Measurements from ENCODE around the gene PRCC. TPM values are rescaled to one million over a fixed set of nuclear protein-coding genes. Genes with fewer than 3 reads are reported as not detected.

Gene PRCC
- total RNA-seq, 1 experiment from 2014 or later = 131 TPM

DNA sequence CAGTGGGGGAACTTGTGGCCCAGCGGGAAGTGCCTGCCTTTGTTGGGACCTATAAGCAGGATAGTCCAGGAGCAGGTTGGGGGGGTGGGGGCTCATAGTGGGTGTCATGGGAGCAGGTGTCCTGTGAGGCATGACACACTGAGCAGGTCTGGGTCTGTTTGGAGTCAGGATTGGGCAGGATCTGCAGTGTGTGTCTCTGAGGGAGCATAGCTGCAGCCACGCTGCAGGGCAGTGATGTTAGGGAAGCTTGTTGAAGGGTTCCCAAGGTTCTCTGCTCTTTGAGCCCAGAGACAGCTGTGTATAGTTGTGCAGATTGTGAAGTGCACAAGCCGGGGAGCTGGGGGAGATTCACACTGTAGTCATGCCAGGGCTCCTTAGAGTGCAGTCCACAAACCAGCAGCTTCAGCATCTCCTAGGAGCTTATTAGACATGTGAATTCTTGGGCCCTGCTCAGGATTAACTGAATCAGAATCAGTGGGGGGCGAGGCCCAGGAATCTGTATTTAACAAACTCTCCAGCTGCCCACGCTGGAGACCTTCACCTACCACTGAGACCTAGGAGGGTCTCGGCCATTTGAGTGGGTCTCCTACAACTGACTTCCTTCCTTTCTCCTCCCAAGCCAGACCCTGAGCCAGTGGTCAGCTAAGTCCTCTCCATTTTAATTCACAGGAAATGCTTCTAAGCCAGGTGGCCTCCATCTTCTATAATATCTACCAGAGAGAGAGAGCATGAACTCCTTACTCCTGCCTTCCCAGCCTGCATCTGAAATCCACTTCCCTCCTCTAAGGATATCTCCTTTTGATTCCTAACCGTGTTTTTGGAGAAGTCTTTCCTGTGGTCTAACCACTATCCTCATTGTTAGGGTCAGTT lies 80.5 kb downstream of the PRCC start:
- DNase-seq (ENCODE audit: unreplicated experiment) = no peak
- TF ChIP-seq, protein P1, sequence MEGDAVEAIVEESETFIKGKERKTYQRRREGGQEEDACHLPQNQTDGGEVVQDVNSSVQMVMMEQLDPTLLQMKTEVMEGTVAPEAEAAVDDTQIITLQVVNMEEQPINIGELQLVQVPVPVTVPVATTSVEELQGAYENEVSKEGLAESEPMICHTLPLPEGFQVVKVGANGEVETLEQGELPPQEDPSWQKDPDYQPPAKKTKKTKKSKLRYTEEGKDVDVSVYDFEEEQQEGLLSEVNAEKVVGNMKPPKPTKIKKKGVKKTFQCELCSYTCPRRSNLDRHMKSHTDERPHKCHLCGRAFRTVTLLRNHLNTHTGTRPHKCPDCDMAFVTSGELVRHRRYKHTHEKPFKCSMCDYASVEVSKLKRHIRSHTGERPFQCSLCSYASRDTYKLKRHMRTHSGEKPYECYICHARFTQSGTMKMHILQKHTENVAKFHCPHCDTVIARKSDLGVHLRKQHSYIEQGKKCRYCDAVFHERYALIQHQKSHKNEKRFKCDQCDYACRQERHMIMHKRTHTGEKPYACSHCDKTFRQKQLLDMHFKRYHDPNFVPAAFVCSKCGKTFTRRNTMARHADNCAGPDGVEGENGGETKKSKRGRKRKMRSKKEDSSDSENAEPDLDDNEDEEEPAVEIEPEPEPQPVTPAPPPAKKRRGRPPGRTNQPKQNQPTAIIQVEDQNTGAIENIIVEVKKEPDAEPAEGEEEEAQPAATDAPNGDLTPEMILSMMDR (IDR thresholded peaks at IDR 0.05; ENCODE audit: unreplicated experiment) = no peak
- Mint-ChIP-seq H3K27me3 (ENCODE audit: insufficient read depth, unreplicated experiment) (peaks cover 36% of the 10 kb centered on the region), H3K36me3 (ENCODE audit: insufficient read depth, unreplicated experiment) (no peaks in the 10 kb centered on the region), H3K4me3 (ENCODE audit: unreplicated experiment) (no peak overlapping the region), H3K27ac (ENCODE audit: low read depth, unreplicated experiment) (no peak overlapping the region), H3K4me1 (ENCODE audit: insufficient read depth, unreplicated experiment) (peaks cover 9% of the 10 kb centered on the region), H3K9me3 (ENCODE audit: unreplicated experiment) (no peaks in the 10 kb centered on the region)
- POLR2A ChIA-PET = interaction anchor here (1.9 kb wide), 1 partner anchor 9 kb away, joined by 7 read pairs; no protein-coding TSS in a partner anchor
- intact Hi-C loops (cut with micrococcal nuclease) = no loop called here
- no TSS peak for BruUV-seq (replicated peaks)
- CTCF ChIA-PET = interaction anchor here (0.6 to 18.7 kb wide), 9 partner anchors 9 to 248 kb away, joined by 3 to 353 read pairs (median 4); partner anchors contain the start of genes INSRR and NTRK1

DNA sequence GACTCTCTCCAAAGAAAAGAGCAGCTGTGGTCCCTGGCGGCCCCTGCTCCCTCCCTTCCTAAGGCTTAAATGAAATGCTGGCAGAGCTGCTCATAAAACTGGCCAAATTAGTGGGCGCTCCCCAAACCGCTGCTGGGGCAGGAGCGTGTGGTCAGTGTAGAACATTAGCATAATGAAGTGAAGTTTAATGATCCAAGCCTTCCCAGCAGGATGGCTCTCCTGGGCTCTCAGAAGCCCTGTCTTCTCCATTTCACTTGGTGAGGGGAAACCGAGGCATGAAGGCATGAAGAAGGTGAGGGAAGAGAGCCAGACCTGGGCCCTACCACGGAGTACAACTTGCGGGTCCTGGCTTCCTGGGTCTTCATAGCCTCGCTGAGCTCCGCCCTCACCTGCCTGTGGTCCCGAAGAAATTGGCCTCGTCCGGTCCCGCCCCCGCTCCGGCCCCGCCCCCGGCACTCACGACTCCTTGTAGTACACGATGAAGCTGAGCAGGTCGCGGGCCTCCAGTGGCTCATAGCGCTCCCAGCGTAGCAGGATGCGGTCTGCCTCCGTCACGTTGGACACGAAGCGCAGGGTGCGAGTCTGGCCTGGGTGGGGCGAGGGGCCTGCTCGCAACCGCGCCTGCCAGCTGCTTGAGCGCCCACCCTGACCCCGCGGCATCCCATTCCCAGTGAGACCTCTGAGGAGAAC lies 81.3 kb downstream of the PRCC start:
- Mint-ChIP-seq H3K9me3 (ENCODE audit: unreplicated experiment) (no peaks in the 10 kb centered on the region), H3K4me1 (ENCODE audit: insufficient read depth, unreplicated experiment) (peaks cover 13% of the 10 kb centered on the region), H3K36me3 (ENCODE audit: insufficient read depth, unreplicated experiment) (no peaks in the 10 kb centered on the region), H3K27ac (ENCODE audit: low read depth, unreplicated experiment) (no peak overlapping the region), H3K4me3 (ENCODE audit: unreplicated experiment) (no peak overlapping the region), H3K27me3 (ENCODE audit: insufficient read depth, unreplicated experiment) (peaks cover 34% of the 10 kb centered on the region)
- TF ChIP-seq, protein P1 (IDR thresholded peaks at IDR 0.05; ENCODE audit: unreplicated experiment) = no peak
- CTCF ChIA-PET = interaction anchor here (0.6 to 18.7 kb wide), 6 partner anchors 9 to 49 kb away, joined by 3 to 353 read pairs (median 4); partner anchors contain the start of genes INSRR and NTRK1
- DNase-seq (ENCODE audit: unreplicated experiment) = no peak
- POLR2A ChIA-PET = interaction anchor here (1.9 kb wide), 1 partner anchor 8 kb away, joined by 7 read pairs; no protein-coding TSS in a partner anchor
- intact Hi-C loops (cut with micrococcal nuclease) = no loop called here
- BruUV-seq (replicated peaks) = no TSS peak

GRCh38 chr1:156849151-156849496 lies 81.8 kb downstream of the PRCC start:
- no peak for DNase-seq (ENCODE audit: unreplicated experiment)
- no peaks in the 10 kb centered on the region for H3K36me3 Mint-ChIP-seq (ENCODE audit: insufficient read depth, unreplicated experiment)
- H3K27me3 Mint-ChIP-seq (ENCODE audit: insufficient read depth, unreplicated experiment) = peaks cover 29% of the 10 kb centered on the region
- peaks cover 13% of the 10 kb centered on the region for H3K4me1 Mint-ChIP-seq (ENCODE audit: insufficient read depth, unreplicated experiment)
- POLR2A ChIA-PET = no interaction called here
- BruUV-seq (replicated peaks) = no TSS peak
- H3K4me3 Mint-ChIP-seq (ENCODE audit: unreplicated experiment) = no peak overlapping the region
- CTCF ChIA-PET = interaction anchor here (0.7 to 18.7 kb wide), 6 partner anchors 10 to 121 kb away, joined by 3 to 353 read pairs (median 4); partner anchors contain the start of genes INSRR, METTL25B and NTRK1
- intact Hi-C loops (cut with micrococcal nuclease) = no loop called here
- no peaks in the 10 kb centered on the region for H3K9me3 Mint-ChIP-seq (ENCODE audit: unreplicated experiment)
- TF ChIP-seq, protein P1 (IDR thresholded peaks at IDR 0.05; ENCODE audit: unreplicated experiment) = no peak
- H3K27ac Mint-ChIP-seq (ENCODE audit: low read depth, unreplicated experiment) = no peak overlapping the region

Other genes starting within 250 kb of the PRCC start
- 36.4 and 48.3 TPM in 2 replicates for gene IQGAP3, start 195.0 kb upstream of the PRCC start, total RNA-seq (2022)
- not detected in 2 replicates for gene TTC24, start 187.8 kb upstream of the PRCC start, total RNA-seq (2022)
- 141 and 155 TPM in 2 replicates for gene NAXE, start 175.8 kb upstream of the PRCC start, total RNA-seq (2022)
- gene GPATCH4, start 166.1 kb upstream of the PRCC start, total RNA-seq (2022) = 67.3 and 107 TPM in 2 replicates
- not detected in 2 replicates for gene HAPLN2, start 148.1 kb upstream of the PRCC start, total RNA-seq (2022)
- 0.37 TPM in 1 of 2 replicates, not detected in the other for gene BCAN, start 125.4 kb upstream of the PRCC start, total RNA-seq (2022)
- not detected in 2 replicates for gene NES, start 90.1 kb upstream of the PRCC start, total RNA-seq (2022)
- gene CRABP2, start 62.0 kb upstream of the PRCC start, total RNA-seq (2022) = 0.98 and 1.9 TPM in 2 replicates
- gene METTL25B, start 39.1 kb upstream of the PRCC start, total RNA-seq (2022) = 46.0 and 68.9 TPM in 2 replicates
- gene ISG20L2, start 38.8 kb upstream of the PRCC start, total RNA-seq (2022) = 49.9 and 57.5 TPM in 2 replicates
- gene MRPL24, start 26.4 kb upstream of the PRCC start, total RNA-seq (2022) = 233 and 261 TPM in 2 replicates
- 679 and 707 TPM in 2 replicates for gene HDGF, start 15.9 kb upstream of the PRCC start, total RNA-seq (2022)
- gene SH2D2A, start 49.3 kb downstream of the PRCC start, total RNA-seq (2022) = 19.2 and 27.9 TPM in 2 replicates
- gene INSRR, start 91.6 kb downstream of the PRCC start, total RNA-seq (2022) = not detected in 2 replicates
- 0.15 and 0.33 TPM in 2 replicates for gene NTRK1, start 93.3 kb downstream of the PRCC start, total RNA-seq (2022)
- 6.5 and 8.8 TPM in 2 replicates for gene PEAR1, start 126.2 kb downstream of the PRCC start, total RNA-seq (2022)
- gene LRRC71, start 153.1 kb downstream of the PRCC start, total RNA-seq (2022) = not detected in 2 replicates

All from MCF 10A (cell line).